Measurements from ENCODE around the gene B3GNT9.

- TF ChIP-seq POLR2A (IDR thresholded peaks at IDR 0.05): no peak
- TF ChIP-seq, protein P1, sequence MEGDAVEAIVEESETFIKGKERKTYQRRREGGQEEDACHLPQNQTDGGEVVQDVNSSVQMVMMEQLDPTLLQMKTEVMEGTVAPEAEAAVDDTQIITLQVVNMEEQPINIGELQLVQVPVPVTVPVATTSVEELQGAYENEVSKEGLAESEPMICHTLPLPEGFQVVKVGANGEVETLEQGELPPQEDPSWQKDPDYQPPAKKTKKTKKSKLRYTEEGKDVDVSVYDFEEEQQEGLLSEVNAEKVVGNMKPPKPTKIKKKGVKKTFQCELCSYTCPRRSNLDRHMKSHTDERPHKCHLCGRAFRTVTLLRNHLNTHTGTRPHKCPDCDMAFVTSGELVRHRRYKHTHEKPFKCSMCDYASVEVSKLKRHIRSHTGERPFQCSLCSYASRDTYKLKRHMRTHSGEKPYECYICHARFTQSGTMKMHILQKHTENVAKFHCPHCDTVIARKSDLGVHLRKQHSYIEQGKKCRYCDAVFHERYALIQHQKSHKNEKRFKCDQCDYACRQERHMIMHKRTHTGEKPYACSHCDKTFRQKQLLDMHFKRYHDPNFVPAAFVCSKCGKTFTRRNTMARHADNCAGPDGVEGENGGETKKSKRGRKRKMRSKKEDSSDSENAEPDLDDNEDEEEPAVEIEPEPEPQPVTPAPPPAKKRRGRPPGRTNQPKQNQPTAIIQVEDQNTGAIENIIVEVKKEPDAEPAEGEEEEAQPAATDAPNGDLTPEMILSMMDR (IDR thresholded peaks at IDR 0.05): no peak
These were observed 34.1 kb downstream of the B3GNT9 start for GRCh38 chr16:67116388-67117311.
